RWPE1 (cell line): ENCODE data around the gene TMEM253.

Source experiments
- CTCF ChIA-PET: fragments of 350-600 bp; sonication (Branson Sonifier 250); formaldehyde crosslinking; extraction: SDS; loops from one replicate; lab custom pipeline; 2021; lab: Yijun Ruan, JAX
- POLR2A ChIA-PET: fragments of 400-600 bp; formaldehyde crosslinking; extraction: SDS; loops from one replicate; lab custom pipeline; 2020; ENCODE audit warnings: antibody characterized with exemption; ENCODE audit not compliant: low non-redundant PET; lab: Yijun Ruan, JAX
- DNase-seq: peaks from one replicate; pipeline ENCODE4 v3.0.0; 2012; ENCODE audit warnings: low spot score
- H3K27ac ChIP-seq: fragments of 450-650 bp; 2 replicates; pipeline ENCODE4 v1.5.1; 2017
- TF ChIP-seq, protein P1 (sequence below): fragments of 450-650 bp; conservative IDR thresholded peaks from 2 replicates; pipeline ENCODE4 v1.5.1; 2017; ENCODE audit warnings: low read depth, mild to moderate bottlenecking

Gene TMEM253

DNA sequence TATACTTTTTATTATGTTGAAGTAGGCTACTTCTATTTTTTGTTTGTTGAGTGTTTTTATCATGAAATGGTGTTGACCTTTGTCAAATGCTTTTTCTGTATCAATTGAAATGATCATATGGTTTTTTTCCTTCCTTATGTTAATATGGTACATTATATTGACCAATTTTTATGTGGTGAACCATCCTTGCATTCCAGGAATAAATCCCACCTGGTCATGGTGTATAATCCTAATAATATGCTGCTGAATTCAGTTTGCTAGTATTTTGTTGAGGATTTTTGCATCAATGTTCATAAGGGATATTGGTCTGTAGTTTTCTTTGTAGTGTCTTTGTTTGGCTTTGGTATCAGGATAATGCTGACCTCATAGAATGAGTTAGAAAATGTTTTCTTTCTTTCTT is 44.6 kb downstream of the TMEM253 start:
- ChIA-PET CTCF (no interaction called here), POLR2A (no interaction called here)
- H3K27ac ChIP-seq = no peak overlapping the region
- no peak for DNase-seq
- TF ChIP-seq, protein P1, sequence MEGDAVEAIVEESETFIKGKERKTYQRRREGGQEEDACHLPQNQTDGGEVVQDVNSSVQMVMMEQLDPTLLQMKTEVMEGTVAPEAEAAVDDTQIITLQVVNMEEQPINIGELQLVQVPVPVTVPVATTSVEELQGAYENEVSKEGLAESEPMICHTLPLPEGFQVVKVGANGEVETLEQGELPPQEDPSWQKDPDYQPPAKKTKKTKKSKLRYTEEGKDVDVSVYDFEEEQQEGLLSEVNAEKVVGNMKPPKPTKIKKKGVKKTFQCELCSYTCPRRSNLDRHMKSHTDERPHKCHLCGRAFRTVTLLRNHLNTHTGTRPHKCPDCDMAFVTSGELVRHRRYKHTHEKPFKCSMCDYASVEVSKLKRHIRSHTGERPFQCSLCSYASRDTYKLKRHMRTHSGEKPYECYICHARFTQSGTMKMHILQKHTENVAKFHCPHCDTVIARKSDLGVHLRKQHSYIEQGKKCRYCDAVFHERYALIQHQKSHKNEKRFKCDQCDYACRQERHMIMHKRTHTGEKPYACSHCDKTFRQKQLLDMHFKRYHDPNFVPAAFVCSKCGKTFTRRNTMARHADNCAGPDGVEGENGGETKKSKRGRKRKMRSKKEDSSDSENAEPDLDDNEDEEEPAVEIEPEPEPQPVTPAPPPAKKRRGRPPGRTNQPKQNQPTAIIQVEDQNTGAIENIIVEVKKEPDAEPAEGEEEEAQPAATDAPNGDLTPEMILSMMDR = no peak

DNA sequence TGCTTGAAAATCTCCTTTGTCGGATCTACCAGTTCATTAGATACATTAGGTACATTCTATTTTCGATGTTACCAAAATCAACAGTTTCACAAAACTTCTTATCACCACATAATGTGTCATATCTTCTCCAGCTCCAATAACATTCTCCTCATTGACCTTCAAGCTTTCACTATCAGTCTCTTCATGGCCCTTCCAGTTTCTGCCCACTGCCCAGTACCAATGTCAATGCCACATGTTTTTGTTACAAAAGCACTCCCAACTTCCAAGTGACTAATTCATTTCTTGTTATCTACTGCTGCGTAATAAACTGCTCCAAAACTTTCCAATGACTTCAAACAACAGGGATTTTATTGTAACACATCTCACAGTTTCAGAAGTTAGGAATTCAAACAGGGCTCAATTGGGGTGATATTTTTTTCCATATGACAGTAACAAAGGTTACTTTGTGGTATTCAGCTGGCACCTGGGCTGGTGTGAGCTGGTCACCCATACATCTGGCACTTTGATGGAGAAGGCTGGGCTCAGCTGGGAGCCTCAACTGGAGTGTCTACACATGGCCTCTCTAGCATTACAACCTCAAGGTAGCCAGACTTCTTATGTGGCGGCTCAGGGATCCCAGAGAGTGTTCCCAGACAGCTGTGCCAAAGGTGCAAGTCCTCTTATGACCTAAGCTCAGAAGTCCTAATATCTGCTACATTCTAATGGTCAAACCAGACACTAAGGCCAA is 48.9 kb downstream of the TMEM253 start:
- CTCF ChIA-PET = interaction anchor here (0.7 kb wide), 1 partner anchor 106 kb away, joined by 3 read pairs; no protein-coding TSS in a partner anchor
- DNase-seq = no peak
- TF ChIP-seq, protein P1 = no peak
- H3K27ac ChIP-seq = no peak overlapping the region
- POLR2A ChIA-PET = no interaction called here
